ES-I3 (cell line): ENCODE data around the gene CYP11A1.

Experiments used
- H3K36me3 ChIP-seq: 2 replicates; pipeline ENCODE4 v1.6.1; 2013; ENCODE audit warnings: mild to moderate bottlenecking, low read length, control low read depth, moderate library complexity; ENCODE audit not compliant: insufficient read depth
- H3K4me1 ChIP-seq: 2 replicates; pipeline ENCODE4 v1.6.1; 2013; ENCODE audit warnings: mild to moderate bottlenecking, control low read depth, low read length; ENCODE audit not compliant: insufficient read depth
- H3K9ac ChIP-seq: 2 replicates; pipeline ENCODE4 v1.6.1; 2013; ENCODE audit warnings: low read depth, mild to moderate bottlenecking, low read length, moderate library complexity
- H3K9me3 ChIP-seq: 2 replicates; pipeline ENCODE4 v1.6.1; 2013; ENCODE audit warnings: mild to moderate bottlenecking, low read length, moderate library complexity; ENCODE audit not compliant: control insufficient read depth, insufficient read depth

The CYP11A1 gene

GRCh38 chr15:74406517-74406916 lies 39.1 kb upstream of the CYP11A1 start:
- Histone ChIP-seq H3K36me3 (no peaks in the 10 kb centered on the region), H3K9me3 (no peaks in the 10 kb centered on the region), H3K4me1 (peaks cover 16% of the 10 kb centered on the region), H3K9ac (no peak overlapping the region)

GRCh38 chr15:74405823-74406222 lies 38.4 kb upstream of the CYP11A1 start:
- peaks cover 16% of the 10 kb centered on the region for H3K4me1 ChIP-seq
- no peaks in the 10 kb centered on the region for H3K36me3 ChIP-seq
- H3K9me3 ChIP-seq: no peaks in the 10 kb centered on the region
- no peak overlapping the region for H3K9ac ChIP-seq

- Histone ChIP-seq H3K4me1 (peaks cover 16% of the 10 kb centered on the region), H3K9ac (no peak overlapping the region), H3K9me3 (no peaks in the 10 kb centered on the region), H3K36me3 (no peaks in the 10 kb centered on the region)
These were observed 36.6 kb upstream of the CYP11A1 start for GRCh38 chr15:74403991-74404563.

- H3K4me1 ChIP-seq: peaks cover 16% of the 10 kb centered on the region
- H3K36me3 ChIP-seq: no peaks in the 10 kb centered on the region
- H3K9me3 ChIP-seq: no peaks in the 10 kb centered on the region
- no peak overlapping the region for H3K9ac ChIP-seq
These were observed 36.1 kb upstream of the CYP11A1 start for GRCh38 chr15:74403588-74403919.

- Histone ChIP-seq H3K9me3 (no peaks in the 10 kb centered on the region), H3K36me3 (no peaks in the 10 kb centered on the region), H3K9ac (no peak overlapping the region), H3K4me1 (peaks cover 16% of the 10 kb centered on the region)
These were observed 35.6 kb upstream of the CYP11A1 start for GRCh38 chr15:74402873-74403587.

GRCh38 chr15:74402337-74402841 lies 34.9 kb upstream of the CYP11A1 start:
- Histone ChIP-seq H3K9me3 (no peaks in the 10 kb centered on the region), H3K4me1 (peaks cover 9% of the 10 kb centered on the region), H3K9ac (no peak overlapping the region), H3K36me3 (no peaks in the 10 kb centered on the region)

- H3K4me1 ChIP-seq: peaks cover 12% of the 10 kb centered on the region; the same call in 1 of the 2 replicates
- H3K36me3 ChIP-seq: no peaks in the 10 kb centered on the region
- no peak overlapping the region for H3K9ac ChIP-seq
- no peaks in the 10 kb centered on the region for H3K9me3 ChIP-seq
These were observed 33.7 kb upstream of the CYP11A1 start for GRCh38 chr15:74400915-74401757.

- Histone ChIP-seq H3K9ac (no peak overlapping the region), H3K4me1 (peaks cover 13% of the 10 kb centered on the region; the same call in 1 of the 2 replicates), H3K36me3 (no peaks in the 10 kb centered on the region), H3K9me3 (no peaks in the 10 kb centered on the region)
These were observed 32.9 kb upstream of the CYP11A1 start for GRCh38 chr15:74400313-74400860.

- Histone ChIP-seq H3K36me3 (no peaks in the 10 kb centered on the region), H3K9me3 (no peaks in the 10 kb centered on the region), H3K9ac (no peak overlapping the region), H3K4me1 (peaks cover 13% of the 10 kb centered on the region; the same call in 1 of the 2 replicates)
These were observed 32.3 kb upstream of the CYP11A1 start for GRCh38 chr15:74399511-74400312.

- Histone ChIP-seq H3K4me1 (peaks cover 13% of the 10 kb centered on the region; the same call in 1 of the 2 replicates), H3K36me3 (no peaks in the 10 kb centered on the region), H3K9ac (no peak overlapping the region), H3K9me3 (no peaks in the 10 kb centered on the region)
These were observed 31.7 kb upstream of the CYP11A1 start for GRCh38 chr15:74399100-74399499.

GRCh38 chr15:74398183-74398582 lies 30.7 kb upstream of the CYP11A1 start:
- Histone ChIP-seq H3K4me1 (peaks cover 13% of the 10 kb centered on the region; the same call in 1 of the 2 replicates), H3K9me3 (no peaks in the 10 kb centered on the region), H3K36me3 (no peaks in the 10 kb centered on the region), H3K9ac (no peak overlapping the region)

GRCh38 chr15:74397239-74398068 lies 30.0 kb upstream of the CYP11A1 start:
- Histone ChIP-seq H3K9me3 (no peaks in the 10 kb centered on the region), H3K36me3 (no peaks in the 10 kb centered on the region), H3K9ac (no peak overlapping the region), H3K4me1 (peaks cover 13% of the 10 kb centered on the region; the same call in 1 of the 2 replicates)
